ENCODE data around the gene UNC5A. TPM values are rescaled to one million over a fixed set of nuclear protein-coding genes. Genes with fewer than 3 reads are reported as not detected.
A peak's percentile ranks its signal among the peaks of the same experiment; 100 is the strongest.

UNC5A gene
- total and polyA plus RNA-seq, 9 of the 15 experiments (the other 6 are each of a cell fraction or from before 2014, with no cell fraction given): not detected

GRCh38 chr5:176866707-176867310, 56.5 kb downstream of the UNC5A start (continued):
- TF ChIP-seq ARID1B (IDR thresholded peaks at IDR 0.05) (0 out of 2 replicates have a peak, but pooled peaks have one; percentile 18), KAT8 (IDR thresholded peaks at IDR 0.05; ENCODE audit: low read depth) (no peak)

GRCh38 chr5:176868126-176868525, 57.8 kb downstream of the UNC5A start:
- Histone ChIP-seq H3K79me2 (ENCODE audit: control insufficient read depth, insufficient read depth, low read length) (no peaks in the 10 kb centered on the region), H3K27ac (ENCODE audit: extremely low read depth, low read depth, low read length) (no peak overlapping the region), H3K36me3 (ENCODE audit: control insufficient read depth, insufficient read depth, low read length) (no peaks in the 10 kb centered on the region), H3K4me3 (no peak overlapping the region), H3K4me2 (ENCODE audit: insufficient read depth, low read length) (no peak overlapping the region), H3K9ac (ENCODE audit: insufficient read depth in 1 of 2, low read depth in 2 of 2, low read length in 2 of 2) (no peak overlapping the region), H2AFZ (ENCODE audit: low read depth, low read length) (no peak overlapping the region), H3K27me3 (ENCODE audit: control insufficient read depth in 2 of 2, insufficient read depth in 2 of 2, low read length in 2 of 2) (peaks cover 31 to 64% of the 10 kb centered on the region in 2 experiments), H4K20me1 (replicated peaks; ENCODE audit: control insufficient read depth, insufficient read depth, low read length) (peaks cover 28% of the 10 kb centered on the region), H3K9me1 (ENCODE audit: control insufficient read depth, insufficient read depth, low read length) (no peaks in the 10 kb centered on the region), H3K9me3 (replicated peaks; ENCODE audit: control insufficient read depth, insufficient read depth, low read depth, low read length) (no peaks in the 10 kb centered on the region), H3K4me1 (replicated peaks in 1 of 2; ENCODE audit: control insufficient read depth in 2 of 2, insufficient read depth in 2 of 2, low read length in 2 of 2) (peaks cover 5 to 48% of the 10 kb centered on the region in 2 experiments; a peak in 4 of 5 replicates)
- TF ChIP-seq ZFP36 (IDR thresholded peaks at IDR 0.05; ENCODE audit: low read depth, low read length, partially characterized antibody) (peak; percentile 25), CHAMP1 (IDR thresholded peaks at IDR 0.05) (no peak), PURB (CRISPR knock-in tag; IDR thresholded peaks at IDR 0.05; ENCODE audit: low read depth) (no peak)
- BruUV-seq (replicated peaks): no TSS peak
- no peak for DNase-seq (ENCODE audit: extremely low read depth in 1 of 4, low spot score in 3 of 4)
- ATAC-seq: no peak
- intact Hi-C loops (cut with micrococcal nuclease): no loop called here
- in situ Hi-C loops (cut with MboI): no loop called here
- no peak for FAIRE-seq
- 3% methylated on average over 9 of the region's 14 CpGs for WGBS (ENCODE audit: insufficient coverage, low coverage, missing lambda C conversion rate)
- ChIA-PET CTCF (ENCODE audit: low intra/inter-chr PET ratio) (no interaction called here), POLR2A (interaction anchor here (0.7 kb wide), 1 partner anchor 152 kb away, joined by 3 read pairs; no protein-coding TSS in a partner anchor)
